ENCODE results near the gene CRADD. TPM values are rescaled to one million over a fixed set of nuclear protein-coding genes. Genes with fewer than 3 reads are reported as not detected.

CRADD gene
- total and polyA plus RNA-seq, 2 donors (not counting 3 experiments of a cell fraction or from before 2014, with no cell fraction given) = 11.7 to 14.5 TPM

DNA sequence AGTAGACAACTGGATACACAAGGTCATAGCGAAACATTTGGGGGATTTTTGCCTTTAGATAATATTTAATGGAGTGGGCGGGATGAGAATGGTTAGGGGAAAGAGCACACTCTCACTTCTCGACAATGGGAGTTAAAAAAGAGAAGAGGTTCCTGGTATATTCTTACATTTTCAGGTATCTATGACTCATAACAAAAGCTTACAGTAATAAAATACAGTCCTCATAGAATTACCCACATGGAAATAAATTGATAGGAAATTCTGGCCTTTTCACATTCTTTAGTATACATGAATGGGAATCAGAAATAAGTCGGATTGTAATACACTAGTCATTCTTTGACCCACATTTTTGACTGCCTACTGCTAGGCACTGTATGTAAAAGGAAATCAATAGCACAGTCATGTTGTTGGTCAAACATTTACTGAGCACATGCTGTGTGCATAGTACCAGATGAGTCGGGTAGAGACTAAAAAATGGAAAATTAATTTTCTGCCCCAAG lies 8.2 kb upstream of the CRADD start:
- no peaks in the 10 kb centered on the region for H3K36me3 ChIP-seq (ENCODE audit: control insufficient read depth in 2 of 2, extremely low read depth in 1 of 2, insufficient read depth in 2 of 2, low read length in 2 of 2)
- DNase-seq (ENCODE audit: low read depth, low spot score) = no peak
- H2AFZ ChIP-seq (ENCODE audit: low read depth, low read length) = no peak overlapping the region
- TF ChIP-seq GATA2 (IDR thresholded peaks at IDR 0.05; ENCODE audit: insufficient read depth, insufficient read length, low read depth, low read length) = no peak
- TF ChIP-seq JUN (IDR thresholded peaks at IDR 0.05; ENCODE audit: borderline replicate concordance, insufficient read depth, insufficient read length, low read depth) = no peak
- ChIA-PET POLR2A (no interaction called here), CTCF (no interaction called here)
- H3K9ac ChIP-seq (replicated peaks; ENCODE audit: extremely low read depth, insufficient read depth, low read length) = no peak overlapping the region
- H3K4me3 ChIP-seq (replicated peaks in 1 of 3; ENCODE audit: insufficient read depth in 1 of 3, low read depth in 1 of 3, low read length in 3 of 3) = no peak overlapping the region
- FAIRE-seq = no peak
- no peaks in the 10 kb centered on the region for H3K9me1 ChIP-seq (replicated peaks; ENCODE audit: control insufficient read depth, extremely low read depth, insufficient read depth, low read length)
- H3K27me3 ChIP-seq (ENCODE audit: control insufficient read depth in 2 of 2, insufficient read depth in 2 of 2, low read length in 2 of 2) = peaks cover 1 to 9% of the 10 kb centered on the region in 2 experiments
- H3K79me2 ChIP-seq (ENCODE audit: control insufficient read depth, insufficient read depth, low read length) = no peaks in the 10 kb centered on the region
- no peaks in the 10 kb centered on the region for H3K4me1 ChIP-seq (ENCODE audit: control insufficient read depth, extremely low read depth, insufficient read depth, low read length)
- no peaks in the 10 kb centered on the region for H4K20me1 ChIP-seq (replicated peaks; ENCODE audit: control insufficient read depth, extremely low read depth, insufficient read depth, low read length)
- intact Hi-C loops (cut with micrococcal nuclease) = no loop called here
- no peaks in the 10 kb centered on the region for H3K9me3 ChIP-seq (replicated peaks; ENCODE audit: control insufficient read depth, insufficient read depth, low read length)
- BruUV-seq (replicated peaks) = no TSS peak
- H3K27ac ChIP-seq (ENCODE audit: insufficient read depth, low read depth, low read length) = no peak overlapping the region
- dilution Hi-C loops (cut with MboI; ENCODE audit: extremely low pct_ligation_motif_present, low sequenced_read_pairs) = no loop called here
- no peak overlapping the region for H3K4me2 ChIP-seq (ENCODE audit: insufficient read depth, low read length)

DNA sequence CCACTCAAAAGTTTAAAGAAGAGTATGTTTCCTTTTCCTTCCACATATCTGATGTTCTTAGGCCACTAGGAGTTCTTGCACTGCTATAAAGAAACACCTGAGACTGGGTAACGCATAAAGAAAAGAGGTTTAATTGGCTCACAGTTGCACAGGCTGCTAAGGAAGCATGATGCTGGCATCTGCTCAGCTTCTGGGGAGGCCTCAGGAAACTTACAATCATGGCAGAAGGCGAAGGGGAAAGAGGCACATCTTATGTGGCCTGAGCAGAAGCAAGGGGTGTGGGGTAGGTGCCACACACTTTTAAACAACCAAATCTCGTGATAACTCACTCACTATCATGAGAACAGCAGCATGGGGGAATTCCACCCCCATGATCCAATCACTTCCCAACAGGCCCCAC lies 7.7 kb upstream of the CRADD start:
- TF ChIP-seq MYC (IDR thresholded peaks at IDR 0.05; ENCODE audit: low read depth, low read length) (no peak), POLR2AphosphoS5 (IDR thresholded peaks at IDR 0.05; ENCODE audit: insufficient read depth, low read depth, low read length) (no peak), POLR2A (IDR thresholded peaks at IDR 0.05; ENCODE audit: low read depth, low read length) (no peak), GATA2 (IDR thresholded peaks at IDR 0.05; ENCODE audit: insufficient read depth, insufficient read length, low read depth, low read length) (no peak), JUN (IDR thresholded peaks at IDR 0.05; ENCODE audit: borderline replicate concordance, insufficient read depth, insufficient read length, low read depth) (no peak), EZH2 (IDR thresholded peaks at IDR 0.05; ENCODE audit: borderline replicate concordance, low read depth, low read length, severe bottlenecking) (no peak), FOS (IDR thresholded peaks at IDR 0.05; ENCODE audit: borderline replicate concordance, insufficient read depth, low read length) (no peak)
- TF ChIP-seq, protein P1, sequence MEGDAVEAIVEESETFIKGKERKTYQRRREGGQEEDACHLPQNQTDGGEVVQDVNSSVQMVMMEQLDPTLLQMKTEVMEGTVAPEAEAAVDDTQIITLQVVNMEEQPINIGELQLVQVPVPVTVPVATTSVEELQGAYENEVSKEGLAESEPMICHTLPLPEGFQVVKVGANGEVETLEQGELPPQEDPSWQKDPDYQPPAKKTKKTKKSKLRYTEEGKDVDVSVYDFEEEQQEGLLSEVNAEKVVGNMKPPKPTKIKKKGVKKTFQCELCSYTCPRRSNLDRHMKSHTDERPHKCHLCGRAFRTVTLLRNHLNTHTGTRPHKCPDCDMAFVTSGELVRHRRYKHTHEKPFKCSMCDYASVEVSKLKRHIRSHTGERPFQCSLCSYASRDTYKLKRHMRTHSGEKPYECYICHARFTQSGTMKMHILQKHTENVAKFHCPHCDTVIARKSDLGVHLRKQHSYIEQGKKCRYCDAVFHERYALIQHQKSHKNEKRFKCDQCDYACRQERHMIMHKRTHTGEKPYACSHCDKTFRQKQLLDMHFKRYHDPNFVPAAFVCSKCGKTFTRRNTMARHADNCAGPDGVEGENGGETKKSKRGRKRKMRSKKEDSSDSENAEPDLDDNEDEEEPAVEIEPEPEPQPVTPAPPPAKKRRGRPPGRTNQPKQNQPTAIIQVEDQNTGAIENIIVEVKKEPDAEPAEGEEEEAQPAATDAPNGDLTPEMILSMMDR (IDR thresholded peaks at IDR 0.05; ENCODE audit: extremely low read depth in 1 of 2, insufficient read depth in 1 of 2, low read depth in 1 of 2, low read length in 2 of 2) = no peak
- TF ChIP-seq, protein P2, sequence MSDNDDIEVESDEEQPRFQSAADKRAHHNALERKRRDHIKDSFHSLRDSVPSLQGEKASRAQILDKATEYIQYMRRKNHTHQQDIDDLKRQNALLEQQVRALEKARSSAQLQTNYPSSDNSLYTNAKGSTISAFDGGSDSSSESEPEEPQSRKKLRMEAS (IDR thresholded peaks at IDR 0.05; ENCODE audit: insufficient read depth, insufficient read length) = no peak
- Histone ChIP-seq H3K36me3 (ENCODE audit: control insufficient read depth in 2 of 2, extremely low read depth in 1 of 2, insufficient read depth in 2 of 2, low read length in 2 of 2) (no peaks in the 10 kb centered on the region), H3K4me3 (replicated peaks in 1 of 3; ENCODE audit: insufficient read depth in 1 of 3, low read depth in 1 of 3, low read length in 3 of 3) (no peak overlapping the region), H3K4me2 (ENCODE audit: insufficient read depth, low read length) (no peak overlapping the region), H3K27me3 (ENCODE audit: control insufficient read depth in 2 of 2, insufficient read depth in 2 of 2, low read length in 2 of 2) (peaks cover 1 to 9% of the 10 kb centered on the region in 2 experiments), H4K20me1 (replicated peaks; ENCODE audit: control insufficient read depth, extremely low read depth, insufficient read depth, low read length) (no peaks in the 10 kb centered on the region), H3K4me1 (ENCODE audit: control insufficient read depth, extremely low read depth, insufficient read depth, low read length) (no peaks in the 10 kb centered on the region), H3K9ac (replicated peaks; ENCODE audit: extremely low read depth, insufficient read depth, low read length) (no peak overlapping the region), H3K79me2 (ENCODE audit: control insufficient read depth, insufficient read depth, low read length) (no peaks in the 10 kb centered on the region), H2AFZ (ENCODE audit: low read depth, low read length) (no peak overlapping the region), H3K27ac (ENCODE audit: insufficient read depth, low read depth, low read length) (no peak overlapping the region), H3K9me3 (replicated peaks; ENCODE audit: control insufficient read depth, insufficient read depth, low read length) (no peaks in the 10 kb centered on the region), H3K9me1 (replicated peaks; ENCODE audit: control insufficient read depth, extremely low read depth, insufficient read depth, low read length) (no peaks in the 10 kb centered on the region)
- ChIA-PET POLR2A (no interaction called here), CTCF (no interaction called here)
- BruUV-seq (replicated peaks) = no TSS peak
- DNase-seq (ENCODE audit: low read depth, low spot score) (no peak), FAIRE-seq (no peak)
- dilution Hi-C loops (cut with MboI; ENCODE audit: extremely low pct_ligation_motif_present, low sequenced_read_pairs) (no loop called here), intact Hi-C loops (cut with micrococcal nuclease) (no loop called here)
